Measurements from ENCODE around the gene HBQ1. TPM values are rescaled to one million over a fixed set of nuclear protein-coding genes. Genes with fewer than 3 reads are reported as not detected.
A peak's percentile ranks its signal among the peaks of the same experiment; 100 is the strongest.
"Not testable (repeated sequence)": the region's sequence is repeated elsewhere in the genome, so short reads cannot be mapped to it uniquely, and the experiment has no call there.

Gene HBQ1
- total RNA-seq, 1 experiment from 2014 or later, result 2.5 TPM

GRCh38 chr16:183005-183404, 2.7 kb downstream of the HBQ1 start:
- in situ Hi-C loops (cut with HindIII; ENCODE audit: low pct_unique_long_range_greater_than_20kb, low sequenced_read_pairs), result no loop called here
- DNase-seq (ENCODE audit: low read depth, low spot score), result no peak

GRCh38 chr16:185213-185612, 5.0 kb downstream of the HBQ1 start:
- no peak for DNase-seq (ENCODE audit: low read depth, low spot score)
- in situ Hi-C loops (cut with HindIII; ENCODE audit: low pct_unique_long_range_greater_than_20kb, low sequenced_read_pairs), result no loop called here

GRCh38 chr16:185691-186090, 5.4 kb downstream of the HBQ1 start:
- DNase-seq (ENCODE audit: low read depth, low spot score), result no peak
- in situ Hi-C loops (cut with HindIII; ENCODE audit: low pct_unique_long_range_greater_than_20kb, low sequenced_read_pairs), result no loop called here

GRCh38 chr16:187330-187729, 7.1 kb downstream of the HBQ1 start:
- in situ Hi-C loops (cut with HindIII; ENCODE audit: low pct_unique_long_range_greater_than_20kb, low sequenced_read_pairs), result no loop called here
- DNase-seq (ENCODE audit: low read depth, low spot score), result no peak

- in situ Hi-C loops (cut with HindIII; ENCODE audit: low pct_unique_long_range_greater_than_20kb, low sequenced_read_pairs), result no loop called here
- DNase-seq (ENCODE audit: low read depth, low spot score), result no peak
Observed at GRCh38 chr16:188674-189073, 8.4 kb downstream of the HBQ1 start.

- in situ Hi-C loops (cut with HindIII; ENCODE audit: low pct_unique_long_range_greater_than_20kb, low sequenced_read_pairs), result no loop called here
- DNase-seq (ENCODE audit: low read depth, low spot score), result no peak
Observed at GRCh38 chr16:189604-190186, 9.4 kb downstream of the HBQ1 start.

GRCh38 chr16:191831-192230, 11.6 kb downstream of the HBQ1 start:
- in situ Hi-C loops (cut with HindIII; ENCODE audit: low pct_unique_long_range_greater_than_20kb, low sequenced_read_pairs), result no loop called here
- no peak for DNase-seq (ENCODE audit: low read depth, low spot score)

GRCh38 chr16:192686-193085, 12.4 kb downstream of the HBQ1 start:
- DNase-seq (ENCODE audit: low read depth, low spot score), result no peak

GRCh38 chr16:193441-193840, 13.2 kb downstream of the HBQ1 start:
- no peak for DNase-seq (ENCODE audit: low read depth, low spot score)
- in situ Hi-C loops (cut with HindIII; ENCODE audit: low pct_unique_long_range_greater_than_20kb, low sequenced_read_pairs), result no loop called here

More at GRCh38 chr16:192686-193085, 12.4 kb downstream of the HBQ1 start:
- in situ Hi-C loops (cut with HindIII; ENCODE audit: low pct_unique_long_range_greater_than_20kb, low sequenced_read_pairs), result no loop called here

GRCh38 chr16:194516-194915, 14.3 kb downstream of the HBQ1 start:
- in situ Hi-C loops (cut with HindIII; ENCODE audit: low pct_unique_long_range_greater_than_20kb, low sequenced_read_pairs), result no loop called here
- DNase-seq (ENCODE audit: low read depth, low spot score), result no peak

- in situ Hi-C loops (cut with HindIII; ENCODE audit: low pct_unique_long_range_greater_than_20kb, low sequenced_read_pairs), result no loop called here
- no peak for DNase-seq (ENCODE audit: low read depth, low spot score)
Observed at GRCh38 chr16:200388-200787, 20.1 kb downstream of the HBQ1 start.

- in situ Hi-C loops (cut with HindIII; ENCODE audit: low pct_unique_long_range_greater_than_20kb, low sequenced_read_pairs), result no loop called here
- no peak for DNase-seq (ENCODE audit: low read depth, low spot score)
Observed at GRCh38 chr16:203246-203645, 23.0 kb downstream of the HBQ1 start.

- DNase-seq (ENCODE audit: low read depth, low spot score); in situ Hi-C loops (cut with HindIII; ENCODE audit: low pct_unique_long_range_greater_than_20kb, low sequenced_read_pairs): not testable (repeated sequence)
Observed at GRCh38 chr16:204046-204445, 23.8 kb downstream of the HBQ1 start.

GRCh38 chr16:209359-209758, 29.1 kb downstream of the HBQ1 start:
- DNase-seq (ENCODE audit: low read depth, low spot score); in situ Hi-C loops (cut with HindIII; ENCODE audit: low pct_unique_long_range_greater_than_20kb, low sequenced_read_pairs): not testable (repeated sequence)

- in situ Hi-C loops (cut with HindIII; ENCODE audit: low pct_unique_long_range_greater_than_20kb, low sequenced_read_pairs); DNase-seq (ENCODE audit: low read depth, low spot score): not testable (repeated sequence)
Observed at GRCh38 chr16:211631-212180, 31.4 kb downstream of the HBQ1 start.

- in situ Hi-C loops (cut with HindIII; ENCODE audit: low pct_unique_long_range_greater_than_20kb, low sequenced_read_pairs), result no loop called here
Observed at GRCh38 chr16:212999-213398, 32.7 kb downstream of the HBQ1 start.

GRCh38 chr16:220021-220420, 39.8 kb downstream of the HBQ1 start:
- DNase-seq (ENCODE audit: low read depth, low spot score), result no peak
- in situ Hi-C loops (cut with HindIII; ENCODE audit: low pct_unique_long_range_greater_than_20kb, low sequenced_read_pairs), result no loop called here

More at GRCh38 chr16:212999-213398, 32.7 kb downstream of the HBQ1 start:
- no peak for DNase-seq (ENCODE audit: low read depth, low spot score)

GRCh38 chr16:228151-228851, 48.0 kb downstream of the HBQ1 start:
- DNase-seq (ENCODE audit: low read depth, low spot score), result peak; percentile 20
- in situ Hi-C loops (cut with HindIII; ENCODE audit: low pct_unique_long_range_greater_than_20kb, low sequenced_read_pairs), result no loop called here
